ENCODE data around the gene CAMTA1. TPM values are rescaled to one million over a fixed set of nuclear protein-coding genes. Genes with fewer than 3 reads are reported as not detected.

The CAMTA1 gene
- total RNA-seq, 1 experiment from 2014 or later = 82.2 TPM

GRCh38 chr1:7805460-7805859, 1020.2 kb downstream of the CAMTA1 start:
- TF ChIP-seq REST (IDR thresholded peaks at IDR 0.05; ENCODE audit: insufficient read depth in 1 of 2, low read depth in 2 of 2, low read length in 1 of 2) = no peak
- no peak for TF ChIP-seq POLR2AphosphoS5 (IDR thresholded peaks at IDR 0.05; ENCODE audit: low read depth, low read length)
- TF ChIP-seq TCF7L2 (IDR thresholded peaks at IDR 0.05; ENCODE audit: low read depth, low read length) = no peak
- TF ChIP-seq CTCF (IDR thresholded peaks at IDR 0.05) = no peak
- TF ChIP-seq SIN3A (IDR thresholded peaks at IDR 0.05; ENCODE audit: borderline replicate concordance, insufficient read depth, low read depth, low read length) = no peak
- peaks cover 11% of the 10 kb centered on the region for H3K36me3 ChIP-seq (ENCODE audit: control insufficient read depth, insufficient read depth, low read length)
- intact Hi-C loops (cut with micrococcal nuclease; ENCODE audit: unreplicated experiment) (loop anchor here (5.0 kb wide), 1 partner anchor 92 kb away; no protein-coding TSS in a partner anchor), in situ Hi-C loops (cut with HindIII; ENCODE audit: low pct_unique_long_range_greater_than_20kb, low sequenced_read_pairs) (no loop called here)
- no peaks in the 10 kb centered on the region for H3K4me1 ChIP-seq (ENCODE audit: control insufficient read depth, insufficient read depth, low read length)
- BruUV-seq (replicated peaks) = no TSS peak
- H3K4me3 ChIP-seq (ENCODE audit: low read depth in 2 of 2, low read length in 2 of 2) = no peak overlapping the region
- H3K9me3 ChIP-seq (ENCODE audit: control insufficient read depth, insufficient read depth, low read depth, low read length) = no peaks in the 10 kb centered on the region
- ChIA-PET POLR2A (no interaction called here), CTCF (no interaction called here)
- no peaks in the 10 kb centered on the region for H3K27me3 ChIP-seq (ENCODE audit: control insufficient read depth, insufficient read depth, low read length)
- DNase-seq (ENCODE audit: low read depth, low spot score) (no peak), ATAC-seq (no peak)
- no peak overlapping the region for H3K27ac ChIP-seq (ENCODE audit: low read length)

GRCh38 chr1:7808253-7808844, 1023.1 kb downstream of the CAMTA1 start:
- TF ChIP-seq POLR2AphosphoS5 (IDR thresholded peaks at IDR 0.05; ENCODE audit: low read depth, low read length) (no peak), REST (IDR thresholded peaks at IDR 0.05; ENCODE audit: insufficient read depth in 1 of 2, low read depth in 2 of 2, low read length in 1 of 2) (no peak), TCF7L2 (IDR thresholded peaks at IDR 0.05; ENCODE audit: low read depth, low read length) (no peak), CTCF (IDR thresholded peaks at IDR 0.05) (peak; percentile 67; the same call in 1 of the 2 replicates), SIN3A (IDR thresholded peaks at IDR 0.05; ENCODE audit: borderline replicate concordance, insufficient read depth, low read depth, low read length) (no peak)
- ATAC-seq (peak; percentile 81), DNase-seq (ENCODE audit: low read depth, low spot score) (no peak)
- no TSS peak for BruUV-seq (replicated peaks)
- Histone ChIP-seq H3K4me1 (ENCODE audit: control insufficient read depth, insufficient read depth, low read length) (no peaks in the 10 kb centered on the region), H3K4me3 (ENCODE audit: low read depth in 2 of 2, low read length in 2 of 2) (no peak overlapping the region), H3K36me3 (ENCODE audit: control insufficient read depth, insufficient read depth, low read length) (peaks cover 21% of the 10 kb centered on the region), H3K27me3 (ENCODE audit: control insufficient read depth, insufficient read depth, low read length) (no peaks in the 10 kb centered on the region), H3K27ac (ENCODE audit: low read length) (no peak overlapping the region), H3K9me3 (ENCODE audit: control insufficient read depth, insufficient read depth, low read depth, low read length) (peaks cover 4% of the 10 kb centered on the region; the same call in 1 of the 2 replicates)
- ChIA-PET CTCF (interaction anchor here (0.7 kb wide), 1 partner anchor 83 kb away, joined by 13 read pairs; no protein-coding TSS in a partner anchor), POLR2A (interaction anchor here (0.5 kb wide), 1 partner anchor 165 kb away, joined by 7 read pairs; no protein-coding TSS in a partner anchor)
- in situ Hi-C loops (cut with HindIII; ENCODE audit: low pct_unique_long_range_greater_than_20kb, low sequenced_read_pairs) (no loop called here), intact Hi-C loops (cut with micrococcal nuclease; ENCODE audit: unreplicated experiment) (loop anchor here (5.0 kb wide), 1 partner anchor 89 kb away; no protein-coding TSS in a partner anchor)
